ENCODE measurements around the gene ATXN1.
A peak's percentile ranks its signal among the peaks of the same experiment; 100 is the strongest.
"Not testable (repeated sequence)": the region's sequence is repeated elsewhere in the genome, so short reads cannot be mapped to it uniquely, and the experiment has no call there.

ATXN1 gene

GRCh38 chr6:16547587-16547986 is 213.7 kb downstream of the ATXN1 start:
- no peak for DNase-seq

GRCh38 chr6:16546861-16547260 is 214.4 kb downstream of the ATXN1 start:
- DNase-seq = no peak

- no peak for DNase-seq
Observed at GRCh38 chr6:16545382-16545781, 215.9 kb downstream of the ATXN1 start.

GRCh38 chr6:16544521-16544920 is 216.7 kb downstream of the ATXN1 start:
- no peak for DNase-seq

GRCh38 chr6:16544006-16544405 is 217.3 kb downstream of the ATXN1 start:
- DNase-seq = peak in 1 of 58 donors; percentile 14

GRCh38 chr6:16543521-16543920 is 217.7 kb downstream of the ATXN1 start:
- DNase-seq = no peak

- DNase-seq = no peak
Observed at GRCh38 chr6:16542070-16542469, 219.2 kb downstream of the ATXN1 start.

- DNase-seq = peak in 3 of 58 donors; percentile 20 to 30 (median 21)
Observed at GRCh38 chr6:16540804-16541752, 220.2 kb downstream of the ATXN1 start.

- DNase-seq = not testable (repeated sequence)
Observed at GRCh38 chr6:16540383-16540782, 220.9 kb downstream of the ATXN1 start.

GRCh38 chr6:16539086-16539931 is 222.0 kb downstream of the ATXN1 start:
- DNase-seq = no peak

GRCh38 chr6:16535564-16535963 is 225.7 kb downstream of the ATXN1 start:
- no peak for DNase-seq

- no peak for DNase-seq
Observed at GRCh38 chr6:16533721-16534136, 227.5 kb downstream of the ATXN1 start.

GRCh38 chr6:16533210-16533609 is 228.1 kb downstream of the ATXN1 start:
- no peak for DNase-seq

GRCh38 chr6:16527691-16528090 is 233.6 kb downstream of the ATXN1 start:
- DNase-seq = no peak

- DNase-seq = no peak
Observed at GRCh38 chr6:16524380-16524707, 236.9 kb downstream of the ATXN1 start.

GRCh38 chr6:16523606-16524379 is 237.5 kb downstream of the ATXN1 start:
- no peak for DNase-seq

GRCh38 chr6:16522937-16523336 is 238.3 kb downstream of the ATXN1 start:
- no peak for DNase-seq

- DNase-seq = no peak
Observed at GRCh38 chr6:16521528-16521927, 239.7 kb downstream of the ATXN1 start.

GRCh38 chr6:16519265-16520242 is 241.7 kb downstream of the ATXN1 start:
- DNase-seq = peak in 1 of 58 donors; percentile 12

GRCh38 chr6:16518265-16518664 is 243.0 kb downstream of the ATXN1 start:
- no peak for DNase-seq

All from anterior cingulate cortex (tissue), 58 donors.